ENCODE data around the gene CIT. TPM values are rescaled to one million over a fixed set of nuclear protein-coding genes. Genes with fewer than 3 reads are reported as not detected.

Gene CIT
- total RNA-seq, 1 donor from 2014 or later, result 20.6 TPM

GRCh38 chr12:119781804-119782203, 95.3 kb downstream of the CIT start:
- DNase-seq (ENCODE audit: extremely low spot score in 2 of 2), result no peak
- TF ChIP-seq CTCF (IDR thresholded peaks at IDR 0.05) (no peak), POLR2AphosphoS5 (IDR thresholded peaks at IDR 0.05; ENCODE audit: insufficient read depth in 1 of 2, low read depth in 1 of 2) (no peak), POLR2A (IDR thresholded peaks at IDR 0.05) (no peak)
- H3K9me3 ChIP-seq, result no peaks in the 10 kb centered on the region
- H3K27me3 ChIP-seq, result no peaks in the 10 kb centered on the region
- no peak overlapping the region for H3K4me3 ChIP-seq
- H3K4me1 ChIP-seq, result no peaks in the 10 kb centered on the region
- no peaks in the 10 kb centered on the region for H3K36me3 ChIP-seq
- no peak overlapping the region for H3K27ac ChIP-seq
- intact Hi-C loops (cut with DNase I), result no loop called here

GRCh38 chr12:119780786-119781434, 96.2 kb downstream of the CIT start:
- Histone ChIP-seq H3K27me3 (no peaks in the 10 kb centered on the region), H3K9me3 (no peaks in the 10 kb centered on the region), H3K36me3 (no peaks in the 10 kb centered on the region), H3K4me3 (no peak overlapping the region), H3K27ac (no peak overlapping the region), H3K4me1 (no peaks in the 10 kb centered on the region)
- peak; percentile 54 to 67 (median 66) for TF ChIP-seq CTCF (IDR thresholded peaks at IDR 0.05)
- peak in 1 of 2 donors; percentile 31 for TF ChIP-seq POLR2AphosphoS5 (IDR thresholded peaks at IDR 0.05; ENCODE audit: insufficient read depth in 1 of 2, low read depth in 1 of 2)
- no peak for TF ChIP-seq POLR2A (IDR thresholded peaks at IDR 0.05)
- intact Hi-C loops (cut with DNase I), result no loop called here
- DNase-seq (ENCODE audit: extremely low spot score in 2 of 2), result no peak

- Histone ChIP-seq H3K9me3 (no peaks in the 10 kb centered on the region), H3K27me3 (no peaks in the 10 kb centered on the region), H3K4me3 (no peak overlapping the region), H3K4me1 (no peaks in the 10 kb centered on the region), H3K36me3 (no peaks in the 10 kb centered on the region), H3K27ac (no peak overlapping the region)
- intact Hi-C loops (cut with DNase I), result no loop called here
- TF ChIP-seq POLR2A (IDR thresholded peaks at IDR 0.05) (no peak), CTCF (IDR thresholded peaks at IDR 0.05) (no peak), POLR2AphosphoS5 (IDR thresholded peaks at IDR 0.05; ENCODE audit: insufficient read depth in 1 of 2, low read depth in 1 of 2) (no peak)
- no peak for DNase-seq (ENCODE audit: extremely low spot score in 2 of 2)
Measured at GRCh38 chr12:119775246-119775895, 101.7 kb downstream of the CIT start.

- intact Hi-C loops (cut with DNase I), result no loop called here
- H3K36me3 ChIP-seq, result no peaks in the 10 kb centered on the region
- H3K4me1 ChIP-seq, result no peaks in the 10 kb centered on the region
- no peak overlapping the region for H3K4me3 ChIP-seq
- H3K27ac ChIP-seq, result no peak overlapping the region
- DNase-seq (ENCODE audit: extremely low spot score in 2 of 2), result no peak
- no peak for TF ChIP-seq CTCF (IDR thresholded peaks at IDR 0.05)
- TF ChIP-seq POLR2AphosphoS5 (IDR thresholded peaks at IDR 0.05; ENCODE audit: insufficient read depth in 1 of 2, low read depth in 1 of 2), result no peak
- TF ChIP-seq POLR2A (IDR thresholded peaks at IDR 0.05), result no peak
- no peaks in the 10 kb centered on the region for H3K9me3 ChIP-seq
- H3K27me3 ChIP-seq, result no peaks in the 10 kb centered on the region
Measured at GRCh38 chr12:119772431-119772830, 104.7 kb downstream of the CIT start.

GRCh38 chr12:119770146-119770545, 107.0 kb downstream of the CIT start:
- H3K27me3 ChIP-seq, result no peaks in the 10 kb centered on the region
- no peaks in the 10 kb centered on the region for H3K9me3 ChIP-seq
- DNase-seq (ENCODE audit: extremely low spot score in 2 of 2), result no peak
- H3K36me3 ChIP-seq, result no peaks in the 10 kb centered on the region
- TF ChIP-seq POLR2AphosphoS5 (IDR thresholded peaks at IDR 0.05; ENCODE audit: insufficient read depth in 1 of 2, low read depth in 1 of 2) (no peak), CTCF (IDR thresholded peaks at IDR 0.05) (no peak), POLR2A (IDR thresholded peaks at IDR 0.05) (no peak)
- intact Hi-C loops (cut with DNase I), result no loop called here
- H3K27ac ChIP-seq, result no peak overlapping the region
- H3K4me3 ChIP-seq, result no peak overlapping the region
- no peaks in the 10 kb centered on the region for H3K4me1 ChIP-seq

Data from vagina (tissue), 2 donors.